HG03159 (cell line): ENCODE results near the gene STOML3.

Experiments used
- ATAC-seq: cut with Tn5 transposase; IDR thresholded peaks from one replicate; pipeline ENCODE4 v1.9.1; 2021; ENCODE audit warnings: mild to moderate bottlenecking, moderate library complexity; ENCODE audit not compliant: unreplicated experiment

Gene STOML3

DNA sequence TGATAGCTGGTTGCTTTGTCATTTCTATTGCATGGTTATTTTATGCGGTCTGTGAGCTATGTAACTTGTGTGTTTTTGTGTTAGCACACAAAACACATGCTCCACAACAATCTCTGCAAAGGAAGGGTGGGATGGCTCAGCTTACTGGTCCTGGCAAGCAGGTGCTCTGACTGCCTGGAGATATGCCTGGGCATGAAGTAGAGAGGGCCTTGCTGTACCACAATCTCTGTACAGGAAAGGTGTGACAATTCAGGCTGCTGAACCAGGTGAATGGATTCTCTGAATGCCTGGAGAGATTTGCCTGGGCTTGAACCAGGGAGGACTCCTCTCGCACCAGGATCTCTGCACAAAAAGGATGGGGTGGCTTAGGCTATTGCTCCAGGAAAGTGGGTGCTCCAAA lies 69.5 kb downstream of the STOML3 start:
- ATAC-seq, result no peak
